Erythroblast (primary cell): ENCODE data around the gene DLAT.

Experiments
- DNase-seq, 2 experiments: peaks; one replicate each; lab custom pipeline; 2025; lab: John Stamatoyannopoulos, UW
- GATA1 ChIP-seq: IDR thresholded peaks from 2 replicates; pipeline ENCODE4 v1.6.1; 2011; ENCODE audit warnings: low read depth, mild to moderate bottlenecking, control low read depth, low read length, moderate library complexity
- POLR2A ChIP-seq: IDR thresholded peaks from 2 replicates; pipeline ENCODE4 v1.6.1; 2011; ENCODE audit warnings: mild to moderate bottlenecking, low read length

The DLAT gene

GRCh38 chr11:112024773-112025678 lies at the start of gene DLAT:
Gene DLAT, plus strand, starts transcription at chr11:112025408. Its CDS starts 65 bp downstream, at chr11:112025473.
- TF ChIP-seq GATA1, result no peak
- TF ChIP-seq POLR2A, result peak; percentile 83
- peak; percentile 93 to 96 for DNase-seq

GRCh38 chr11:111976119-111976766 lies 49.0 kb upstream of the DLAT start:
- no peak for TF ChIP-seq GATA1
- no peak for DNase-seq

GRCh38 chr11:111976767-111977145 lies 48.5 kb upstream of the DLAT start:
- no peak for TF ChIP-seq GATA1
- no peak for TF ChIP-seq POLR2A

DNA sequence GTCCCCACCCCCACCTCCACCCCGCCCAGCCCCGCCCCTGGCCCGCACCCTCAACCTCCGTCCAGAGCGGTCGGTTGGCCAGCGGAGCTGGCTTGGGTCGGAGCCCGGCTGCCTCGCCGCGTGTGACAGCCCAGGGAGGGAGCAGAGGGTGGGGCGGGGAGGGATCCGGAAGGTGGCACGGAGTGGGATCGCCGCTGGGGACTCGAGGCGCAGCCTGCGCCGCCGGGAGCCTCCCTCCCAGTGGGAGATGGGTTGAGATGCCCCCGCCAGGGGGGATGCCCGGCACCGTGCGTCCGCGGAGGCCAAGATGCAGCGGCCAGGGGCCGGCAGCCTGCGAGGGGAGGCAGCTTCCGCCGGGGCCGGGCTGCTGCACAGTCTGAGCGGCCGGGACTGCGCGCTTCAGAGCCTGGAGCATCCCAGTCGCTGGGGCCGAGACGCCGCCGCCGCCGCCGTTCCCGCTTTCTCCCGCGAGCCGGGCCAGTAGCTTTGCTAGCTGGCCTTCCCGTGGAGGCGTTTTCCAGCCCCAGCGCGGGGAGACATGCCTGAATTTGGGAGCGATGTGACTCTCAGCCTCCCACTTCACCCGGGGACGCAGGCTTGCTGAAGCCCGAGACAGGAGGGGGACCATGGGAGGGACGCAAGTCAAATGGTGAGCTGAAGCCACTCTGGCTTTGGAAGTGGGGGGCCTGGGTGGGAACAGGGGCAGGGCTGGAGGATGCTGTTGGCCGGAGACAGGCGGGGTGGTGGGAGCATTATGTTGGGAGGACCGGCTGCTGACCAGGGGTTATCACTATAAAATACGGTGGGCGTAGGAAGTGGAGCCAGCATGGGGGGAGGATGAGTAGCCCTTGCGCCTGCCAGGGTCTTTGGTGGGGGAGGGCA lies 47.8 kb upstream of the DLAT start:
- DNase-seq, result peak; percentile 26 to 42
- no peak for TF ChIP-seq GATA1
- no peak for TF ChIP-seq POLR2A

More at GRCh38 chr11:111976767-111977145, 48.5 kb upstream of the DLAT start:
- DNase-seq, result no peak

DNA sequence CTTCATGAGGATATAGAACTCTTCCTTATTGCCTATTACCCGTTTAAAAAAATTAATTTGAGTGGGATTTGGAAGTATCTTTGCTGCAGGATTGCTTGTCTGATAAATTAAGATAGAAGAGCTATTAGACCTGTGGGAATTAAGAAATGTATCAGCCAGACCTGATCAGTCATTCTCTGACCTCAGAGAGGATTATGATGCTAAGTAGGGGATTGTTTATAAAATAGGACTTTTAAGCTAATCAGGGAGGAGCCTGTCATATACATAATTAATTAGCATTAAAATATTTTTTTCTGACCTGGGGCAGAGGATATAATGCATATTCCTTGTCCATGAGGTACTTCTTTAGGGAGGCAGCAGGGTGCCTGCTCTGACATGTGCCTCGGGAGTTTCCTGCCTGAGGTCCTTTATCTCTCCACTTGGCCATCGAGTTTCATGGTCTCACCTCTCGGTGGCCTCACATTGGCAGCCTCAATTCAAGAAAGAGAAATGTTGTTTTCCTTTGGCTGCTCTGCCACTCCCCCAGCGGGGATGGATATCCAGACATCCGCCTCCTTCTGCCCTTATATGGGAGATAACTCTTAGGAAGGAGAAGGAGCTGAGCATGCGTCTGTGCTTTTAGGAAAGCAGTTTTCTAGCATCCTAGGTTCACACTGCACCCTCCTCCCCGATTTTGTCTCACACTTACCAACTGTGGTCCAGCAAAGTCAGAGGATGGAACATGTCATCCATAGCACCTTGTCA lies 47.0 kb upstream of the DLAT start:
- TF ChIP-seq POLR2A (no peak), GATA1 (no peak)
- DNase-seq, result no peak

DNA sequence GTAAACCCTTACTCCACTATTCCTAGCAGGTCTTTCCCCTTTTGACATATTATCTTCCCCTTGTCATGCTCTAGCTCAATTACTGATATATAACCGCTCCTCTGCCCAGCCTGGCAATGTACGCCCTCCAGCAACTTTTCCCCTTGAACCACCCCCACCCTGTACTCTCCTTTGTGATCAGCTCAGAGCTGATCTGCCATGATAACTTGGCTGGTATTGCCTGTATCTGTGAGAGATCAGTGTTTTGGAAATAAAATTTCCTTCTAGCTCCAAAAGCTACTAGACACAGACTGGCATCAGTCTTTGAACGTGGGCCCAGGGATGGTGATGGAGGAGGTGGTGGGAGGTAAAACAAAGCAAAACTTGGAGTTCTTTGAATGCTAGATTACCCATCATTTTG lies 45.1 kb upstream of the DLAT start:
- no peak for DNase-seq
- no peak for TF ChIP-seq GATA1
- no peak for TF ChIP-seq POLR2A

- TF ChIP-seq GATA1 (no peak), POLR2A (no peak)
- no peak for DNase-seq
Observed at GRCh38 chr11:111981270-111981669, 43.9 kb upstream of the DLAT start.

DNA sequence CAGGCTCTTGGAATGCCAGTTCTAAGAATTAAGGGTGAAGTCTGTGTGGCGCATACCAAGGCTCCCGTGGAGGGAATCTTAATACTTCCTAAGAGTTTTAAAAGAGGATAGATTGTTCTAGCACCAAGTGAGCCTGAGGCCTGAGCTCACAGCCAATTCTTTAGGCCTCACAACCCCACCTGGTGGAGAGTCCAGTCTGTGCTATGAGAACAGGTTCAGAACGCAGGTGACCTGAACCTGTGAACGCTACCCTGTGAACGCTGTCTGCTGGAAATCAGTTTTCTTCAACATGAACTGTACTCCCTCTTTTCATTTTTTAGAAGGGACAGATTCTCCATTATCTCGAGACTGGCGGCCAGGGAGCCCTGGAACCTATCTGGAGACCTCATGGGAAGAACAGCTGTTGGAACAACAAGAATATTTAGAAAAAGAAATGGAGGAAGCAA lies 43.2 kb upstream of the DLAT start:
- TF ChIP-seq POLR2A (no peak), GATA1 (no peak)
- DNase-seq, result peak; percentile 29 to 50

GRCh38 chr11:111982541-111983186 lies 42.5 kb upstream of the DLAT start:
- no peak for TF ChIP-seq GATA1
- no peak for TF ChIP-seq POLR2A
- DNase-seq, result no peak

DNA sequence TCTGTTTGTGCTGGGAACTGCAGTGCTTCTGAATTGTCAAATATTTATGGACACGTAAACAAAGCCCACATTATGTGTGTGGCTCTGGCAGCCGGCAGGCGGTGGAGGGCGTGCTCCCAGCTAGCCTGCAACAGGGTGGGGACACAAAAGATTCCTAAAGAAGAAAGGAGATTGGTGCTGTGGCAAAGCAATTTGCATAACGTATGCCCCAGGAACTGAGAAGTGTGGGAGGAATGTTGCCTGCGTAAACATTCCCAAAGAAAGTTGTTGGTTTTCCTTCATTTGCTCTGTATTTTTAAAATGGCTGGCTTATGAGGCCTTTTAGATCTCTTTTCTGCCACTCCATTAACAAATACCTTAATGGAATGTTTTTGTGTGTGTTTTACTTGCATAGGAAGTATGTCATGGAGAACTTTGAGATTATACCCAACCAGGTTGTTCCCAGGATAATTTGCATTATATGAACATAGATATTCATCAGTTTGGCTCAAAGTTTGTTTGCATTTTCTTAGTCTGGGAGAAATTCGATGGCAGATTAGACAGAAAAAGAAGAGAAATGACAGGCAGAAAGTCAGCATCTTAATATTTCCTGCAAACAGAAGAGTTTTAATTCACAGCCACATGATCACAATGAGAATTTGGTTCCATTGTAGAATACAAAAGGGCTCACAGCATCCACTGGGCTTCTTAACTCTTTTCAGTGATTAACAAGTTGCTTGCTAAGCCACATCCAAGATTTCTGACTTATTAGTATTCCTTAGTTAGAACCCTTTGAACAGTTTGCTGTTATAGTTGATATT lies 41.8 kb upstream of the DLAT start:
- TF ChIP-seq POLR2A (no peak), GATA1 (no peak)
- no peak for DNase-seq

GRCh38 chr11:111986589-111986988 lies 38.6 kb upstream of the DLAT start:
- DNase-seq, result no peak
- TF ChIP-seq GATA1 (no peak), POLR2A (no peak)
